ENCODE data around the gene THEMIS2. TPM values are rescaled to one million over a fixed set of nuclear protein-coding genes. Genes with fewer than 3 reads are reported as not detected.
"Not testable (repeated sequence)": the region's sequence is repeated elsewhere in the genome, so short reads cannot be mapped to it uniquely, and the experiment has no call there.

The THEMIS2 gene
- total and polyA plus RNA-seq, 12 donors, result 2.5 to 29.3 (median 5.7) TPM

DNA sequence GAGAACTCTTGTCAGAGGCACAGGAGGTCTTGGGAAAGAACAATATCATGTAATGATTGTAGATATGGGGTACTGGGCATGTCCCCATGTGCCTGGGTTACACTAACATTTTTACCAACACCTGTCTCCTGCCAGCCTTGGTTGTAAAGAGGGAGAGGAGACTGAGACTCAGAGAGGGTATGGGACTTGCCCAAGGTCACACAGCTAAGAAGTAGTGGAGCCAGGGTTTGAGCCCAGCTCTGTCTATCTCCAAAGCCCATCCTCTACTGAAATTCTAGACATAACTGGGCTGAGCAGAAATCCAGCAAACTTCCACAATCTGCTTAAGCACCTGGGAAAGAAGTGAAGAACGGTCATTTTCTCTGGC is 2.6 kb upstream of the THEMIS2 start:
- ATAC-seq (no peak), DNase-seq (no peak)
- 86% methylated on average over 1 of the region's 1 CpG for WGBS, 2 donors
- peaks cover 0 to 5% (median 0%) of the 10 kb centered on the region in 7 donors for H3K27me3 ChIP-seq
- peak overlapping the region in 1 of 10 donors; percentile 18 for H3K4me3 ChIP-seq
- TF ChIP-seq, protein P1, sequence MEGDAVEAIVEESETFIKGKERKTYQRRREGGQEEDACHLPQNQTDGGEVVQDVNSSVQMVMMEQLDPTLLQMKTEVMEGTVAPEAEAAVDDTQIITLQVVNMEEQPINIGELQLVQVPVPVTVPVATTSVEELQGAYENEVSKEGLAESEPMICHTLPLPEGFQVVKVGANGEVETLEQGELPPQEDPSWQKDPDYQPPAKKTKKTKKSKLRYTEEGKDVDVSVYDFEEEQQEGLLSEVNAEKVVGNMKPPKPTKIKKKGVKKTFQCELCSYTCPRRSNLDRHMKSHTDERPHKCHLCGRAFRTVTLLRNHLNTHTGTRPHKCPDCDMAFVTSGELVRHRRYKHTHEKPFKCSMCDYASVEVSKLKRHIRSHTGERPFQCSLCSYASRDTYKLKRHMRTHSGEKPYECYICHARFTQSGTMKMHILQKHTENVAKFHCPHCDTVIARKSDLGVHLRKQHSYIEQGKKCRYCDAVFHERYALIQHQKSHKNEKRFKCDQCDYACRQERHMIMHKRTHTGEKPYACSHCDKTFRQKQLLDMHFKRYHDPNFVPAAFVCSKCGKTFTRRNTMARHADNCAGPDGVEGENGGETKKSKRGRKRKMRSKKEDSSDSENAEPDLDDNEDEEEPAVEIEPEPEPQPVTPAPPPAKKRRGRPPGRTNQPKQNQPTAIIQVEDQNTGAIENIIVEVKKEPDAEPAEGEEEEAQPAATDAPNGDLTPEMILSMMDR (IDR thresholded peaks at IDR 0.05), result no peak
- H3K27ac ChIP-seq, result peak overlapping the region in 5 of 10 donors; percentile 12 to 90 (median 31)
- H3K4me1 ChIP-seq, result peaks cover 0 to 47% (median 8%) of the 10 kb centered on the region in 9 donors
- intact Hi-C loops (cut with DNase I), result loop anchor here in 4 of 10 donors (10.0 kb wide), 2 partner anchors 105 to 335 kb away; no protein-coding TSS in a partner anchor
- no peaks in the 10 kb centered on the region for H3K36me3 ChIP-seq
- H3K9me3 ChIP-seq, result no peaks in the 10 kb centered on the region

DNA sequence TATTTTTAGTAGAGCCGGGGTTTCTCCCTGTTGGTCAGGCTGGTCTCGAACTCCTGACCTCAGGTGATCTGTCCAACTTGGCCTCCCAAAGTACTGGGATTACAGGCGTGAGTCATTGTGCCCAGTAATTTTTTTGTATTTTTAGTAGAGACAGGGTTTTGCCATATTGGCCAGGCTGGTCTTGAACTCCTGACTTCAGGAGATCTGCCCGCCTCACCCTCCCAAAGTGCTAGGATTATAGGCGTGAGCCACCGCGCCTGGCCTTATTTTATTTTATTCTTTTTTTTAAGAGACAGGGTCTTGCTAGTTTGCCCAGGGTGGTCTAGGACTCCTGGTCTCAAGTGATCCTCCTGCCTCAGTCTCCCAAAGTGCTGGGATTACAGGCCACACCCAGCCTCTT is 1.3 kb upstream of the THEMIS2 start:
- intact Hi-C loops (cut with DNase I); H3K27me3 ChIP-seq; DNase-seq; H3K4me3 ChIP-seq; H3K27ac ChIP-seq; H3K36me3 ChIP-seq; ATAC-seq; H3K9me3 ChIP-seq: not testable (repeated sequence)
- peaks cover 0 to 50% (median 8%) of the 10 kb centered on the region in 9 donors for H3K4me1 ChIP-seq
- 95% methylated on average over 7 of the region's 7 CpGs for WGBS, 2 donors

DNA sequence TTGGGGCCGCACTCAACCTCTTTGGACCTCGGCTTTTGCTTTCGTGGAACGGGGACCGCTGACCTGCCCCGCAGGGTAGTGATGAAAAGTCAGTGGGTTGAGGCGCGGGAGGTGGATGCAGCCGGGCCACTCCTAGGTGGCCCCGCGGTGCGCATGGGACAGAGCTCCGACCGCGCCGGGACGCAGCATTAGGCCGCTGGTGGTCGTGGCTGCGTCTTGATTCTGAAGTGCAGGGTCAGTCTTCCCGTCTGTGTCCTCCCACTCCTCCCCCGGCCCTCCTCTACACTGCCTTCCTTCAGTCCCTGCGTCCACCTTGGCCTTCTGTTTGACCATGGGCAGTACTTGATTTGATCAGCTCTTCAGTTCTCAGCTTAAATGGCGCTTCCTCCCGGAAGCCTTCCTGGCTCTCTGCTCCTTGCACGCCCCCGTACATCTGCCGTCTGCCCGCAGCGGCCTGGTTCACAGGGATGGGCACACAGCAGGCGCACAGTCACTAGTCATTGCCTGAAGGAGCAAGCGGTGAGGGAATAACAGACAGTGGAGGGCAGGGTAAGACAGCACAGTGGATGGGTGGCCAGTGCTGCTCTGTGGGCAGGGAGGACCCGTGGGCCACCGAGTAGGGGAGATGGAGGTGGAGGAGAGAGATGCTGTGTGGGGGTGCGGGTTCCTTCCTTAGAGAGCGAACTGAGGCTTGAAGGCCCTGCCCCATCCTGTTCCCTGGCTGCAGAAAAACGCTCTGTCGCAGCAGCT is 633 bp downstream of the THEMIS2 start:
- H3K27ac ChIP-seq, result peak overlapping the region in 8 of 10 donors; percentile 10 to 93 (median 69)
- intact Hi-C loops (cut with DNase I), result no loop called here
- no peak for DNase-seq
- peaks cover 0 to 5% (median 0%) of the 10 kb centered on the region in 7 donors for H3K27me3 ChIP-seq
- peak overlapping the region; percentile 40 to 88 (median 68) for H3K4me3 ChIP-seq
- H3K4me1 ChIP-seq, result peaks cover 0 to 68% (median 8%) of the 10 kb centered on the region in 9 donors
- no peaks in the 10 kb centered on the region for H3K9me3 ChIP-seq
- H3K36me3 ChIP-seq, result peaks cover 0 to 25% (median 0%) of the 10 kb centered on the region in 9 donors
- TF ChIP-seq, protein P1 (IDR thresholded peaks at IDR 0.05), result no peak
- 15 to 17% methylated on average over 38 of the region's 38 CpGs for WGBS, 2 donors
- peak in 7 of 8 donors; percentile 5 to 40 (median 14) for ATAC-seq

DNA sequence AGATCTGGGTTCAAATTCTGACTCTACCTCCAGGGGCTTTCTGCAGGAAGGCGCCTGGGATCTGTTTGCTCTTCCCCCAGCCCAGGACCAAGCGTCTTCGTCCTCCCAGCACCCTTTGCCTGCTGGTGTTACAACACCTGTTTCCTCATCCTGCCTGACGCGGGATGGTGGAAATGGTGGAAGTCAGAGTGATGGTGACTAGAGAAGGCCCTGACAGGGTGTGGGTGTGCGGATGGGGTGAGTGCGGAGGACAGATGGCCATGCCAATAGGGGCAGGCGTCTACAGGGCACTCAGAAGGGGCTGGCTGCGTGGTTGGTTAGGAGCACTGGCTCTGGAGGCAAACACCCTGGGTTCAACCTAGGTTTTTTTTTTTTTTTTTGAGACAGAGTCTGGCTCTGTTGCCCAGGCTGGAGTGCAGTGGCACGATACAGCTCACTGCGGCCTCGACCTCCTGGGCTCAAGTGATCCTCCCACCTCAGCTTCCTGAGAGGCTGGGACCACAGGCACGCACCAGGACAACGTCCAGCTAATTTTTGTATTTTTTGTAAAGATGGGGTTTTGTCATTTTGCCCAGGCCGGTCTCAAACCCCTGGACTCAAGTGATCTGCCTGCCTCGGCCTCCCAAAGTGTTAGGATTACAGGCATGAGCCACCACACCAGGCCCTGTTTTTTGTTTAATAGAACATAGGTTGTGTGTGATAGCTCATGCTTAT is 1.5 kb downstream of the THEMIS2 start:
- WGBS, 2 donors, result 70 to 78% methylated on average over 16 of the region's 16 CpGs
- TF ChIP-seq, protein P1 (IDR thresholded peaks at IDR 0.05), result no peak
- Histone ChIP-seq H3K4me1 (peaks cover 0 to 68% (median 8%) of the 10 kb centered on the region in 9 donors), H3K36me3 (peaks cover 0 to 33% (median 0%) of the 10 kb centered on the region in 9 donors), H3K4me3 (peak overlapping the region in 9 of 10 donors; percentile 40 to 88 (median 70)), H3K27me3 (peaks cover 0 to 5% (median 0%) of the 10 kb centered on the region in 7 donors), H3K9me3 (no peaks in the 10 kb centered on the region), H3K27ac (peak overlapping the region in 8 of 10 donors; percentile 10 to 93 (median 69))
- DNase-seq (no peak), ATAC-seq (peak in 6 of 8 donors; percentile 16 to 52 (median 40))
- intact Hi-C loops (cut with DNase I), result no loop called here

Measured in heart right ventricle (tissue), 16 donors.